Subcutaneous adipose tissue (tissue), 4 donors: ENCODE measurements around the gene FZD7. TPM values are rescaled to one million over a fixed set of nuclear protein-coding genes. Genes with fewer than 3 reads are reported as not detected.

Experiments
- CTCF ChIP-seq: fragments of 450-650 bp; IDR thresholded peaks from one replicate; pipeline ENCODE4 v1.5.1; 2016; ENCODE audit warnings: low read depth, mild to moderate bottlenecking, control low read depth, antibody characterized with exemption, moderate library complexity
- total RNA-seq, 4 donors: library from RNA; depleted of rRNA; stranded (reverse); fragments of >200 nt; gene quantifications; one replicate each; pipeline ENCODE4 v1.1.0, GENCODE V29; 2016

The FZD7 gene
- total RNA-seq, 4 donors from 2014 or later, result 3.8 to 8.6 (median 6.6) TPM

- TF ChIP-seq CTCF, result no peak
These were observed 40.7 kb upstream of the FZD7 start for GRCh38 chr2:201992960-201993359.

- no peak for TF ChIP-seq CTCF
These were observed 38.5 kb upstream of the FZD7 start for GRCh38 chr2:201994973-201995638.

- TF ChIP-seq CTCF, result no peak
These were observed 37.6 kb upstream of the FZD7 start for GRCh38 chr2:201996006-201996405.

- no peak for TF ChIP-seq CTCF
These were observed 36.9 kb upstream of the FZD7 start for GRCh38 chr2:201996679-201997314.

- no peak for TF ChIP-seq CTCF
These were observed 34.4 kb upstream of the FZD7 start for GRCh38 chr2:201999279-201999678.

GRCh38 chr2:202001826-202002225, 31.8 kb upstream of the FZD7 start:
- no peak for TF ChIP-seq CTCF

- no peak for TF ChIP-seq CTCF
These were observed 31.3 kb upstream of the FZD7 start for GRCh38 chr2:202002381-202002780.
